Measurements from ENCODE around the gene QSER1.

The QSER1 gene

DNA sequence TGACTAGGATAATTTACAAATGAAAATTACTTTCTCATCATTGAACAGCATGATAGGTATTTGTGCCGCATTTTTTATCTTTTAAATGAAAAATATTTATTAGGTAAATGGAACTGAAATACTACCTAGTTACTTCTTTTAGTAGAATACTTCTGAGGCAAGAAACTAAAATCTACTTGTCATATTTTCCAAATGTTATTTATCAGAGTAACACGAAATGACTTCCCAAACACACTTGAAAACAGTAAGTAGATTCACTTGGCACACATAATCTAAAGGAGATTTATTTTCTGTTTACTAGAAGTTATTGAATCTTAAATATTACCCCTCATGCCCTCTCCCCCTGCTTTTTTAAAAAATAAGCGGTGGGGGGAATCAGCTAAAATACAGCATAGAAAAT is 2.3 kb downstream of the QSER1 start:
- peaks cover 28% of the 10 kb centered on the region for H3K4me1 Mint-ChIP-seq
- no peak overlapping the region for H3K27ac Mint-ChIP-seq
- peaks cover 8% of the 10 kb centered on the region for H3K36me3 Mint-ChIP-seq
- ATAC-seq (ENCODE audit: low read depth) (no peak), DNase-seq (ENCODE audit: low spot score in 2 of 2) (no peak)
- H3K9me3 Mint-ChIP-seq, result no peaks in the 10 kb centered on the region
- H3K4me3 Mint-ChIP-seq, result no peak overlapping the region
- no peaks in the 10 kb centered on the region for H3K27me3 Mint-ChIP-seq

DNA sequence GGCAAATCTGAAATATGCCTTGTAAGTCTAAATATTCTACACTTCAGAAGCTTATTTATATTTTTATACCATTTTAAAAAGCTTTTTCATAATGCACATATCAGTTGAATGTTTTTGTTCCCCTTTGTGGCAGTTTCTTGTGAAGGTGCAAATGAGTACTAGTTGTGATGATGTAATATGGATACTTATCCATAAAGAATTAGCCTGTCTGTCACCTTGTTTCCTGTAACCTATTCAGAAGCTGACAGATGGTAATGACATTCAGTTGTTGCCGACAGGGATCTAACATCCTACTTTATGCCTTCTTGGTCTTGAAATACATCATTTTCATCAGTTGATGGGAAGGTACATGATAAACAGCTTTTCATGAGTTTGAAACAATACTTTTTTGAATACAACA is 2.9 kb downstream of the QSER1 start:
- DNase-seq (ENCODE audit: low spot score in 2 of 2) (no peak), ATAC-seq (ENCODE audit: low read depth) (no peak)
- Mint-ChIP-seq H3K4me3 (no peak overlapping the region), H3K27me3 (no peaks in the 10 kb centered on the region), H3K4me1 (peaks cover 30% of the 10 kb centered on the region), H3K36me3 (peaks cover 8% of the 10 kb centered on the region), H3K27ac (no peak overlapping the region), H3K9me3 (no peaks in the 10 kb centered on the region)

DNA sequence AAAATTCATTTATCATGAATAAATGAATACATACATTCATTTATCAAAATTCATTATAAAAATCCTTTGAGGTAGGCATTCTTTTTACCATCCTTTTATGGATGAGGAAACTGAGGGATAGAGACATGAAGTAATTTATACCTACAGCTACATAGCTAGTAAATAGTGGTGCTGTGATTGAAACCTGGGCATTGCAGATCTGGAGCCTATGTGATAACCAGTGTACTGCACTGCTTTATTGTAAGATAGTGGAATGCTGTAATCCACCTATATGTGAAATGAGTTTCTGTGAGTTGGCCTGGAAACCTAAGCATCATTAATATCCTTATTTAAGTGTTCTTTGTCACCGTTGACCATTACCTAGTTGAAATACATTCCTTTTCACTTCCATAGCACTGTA is 4.5 kb downstream of the QSER1 start:
- Mint-ChIP-seq H3K9me3 (no peaks in the 10 kb centered on the region), H3K4me1 (peaks cover 32% of the 10 kb centered on the region), H3K27me3 (no peaks in the 10 kb centered on the region), H3K4me3 (no peak overlapping the region), H3K36me3 (peaks cover 11% of the 10 kb centered on the region), H3K27ac (no peak overlapping the region)
- no peak for ATAC-seq (ENCODE audit: low read depth)
- DNase-seq (ENCODE audit: low spot score in 2 of 2), result no peak

DNA sequence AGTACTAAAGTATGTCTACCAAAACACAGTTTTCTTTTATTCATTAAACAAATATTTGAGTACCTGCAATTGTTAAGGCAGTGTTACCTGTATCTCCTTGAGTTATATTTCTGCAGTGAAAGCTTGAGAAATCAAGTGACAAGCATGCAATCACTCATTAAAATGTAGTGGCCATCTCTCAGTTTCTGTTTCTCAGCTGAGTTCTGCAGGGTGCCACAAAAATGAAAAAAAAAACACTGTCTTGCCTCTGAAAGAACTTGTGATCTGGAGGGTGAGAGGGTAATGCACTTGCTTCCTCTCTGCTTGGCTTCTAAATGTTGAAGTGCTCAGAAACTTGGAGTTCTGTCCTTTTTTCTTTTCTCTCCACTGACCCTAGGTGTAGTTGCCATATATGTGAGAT is 6.8 kb downstream of the QSER1 start:
- Mint-ChIP-seq H3K4me3 (no peak overlapping the region), H3K27me3 (no peaks in the 10 kb centered on the region), H3K4me1 (peaks cover 30% of the 10 kb centered on the region), H3K36me3 (peaks cover 15% of the 10 kb centered on the region), H3K9me3 (no peaks in the 10 kb centered on the region), H3K27ac (no peak overlapping the region)
- no peak for ATAC-seq (ENCODE audit: low read depth)
- DNase-seq (ENCODE audit: low spot score in 2 of 2), result no peak

DNA sequence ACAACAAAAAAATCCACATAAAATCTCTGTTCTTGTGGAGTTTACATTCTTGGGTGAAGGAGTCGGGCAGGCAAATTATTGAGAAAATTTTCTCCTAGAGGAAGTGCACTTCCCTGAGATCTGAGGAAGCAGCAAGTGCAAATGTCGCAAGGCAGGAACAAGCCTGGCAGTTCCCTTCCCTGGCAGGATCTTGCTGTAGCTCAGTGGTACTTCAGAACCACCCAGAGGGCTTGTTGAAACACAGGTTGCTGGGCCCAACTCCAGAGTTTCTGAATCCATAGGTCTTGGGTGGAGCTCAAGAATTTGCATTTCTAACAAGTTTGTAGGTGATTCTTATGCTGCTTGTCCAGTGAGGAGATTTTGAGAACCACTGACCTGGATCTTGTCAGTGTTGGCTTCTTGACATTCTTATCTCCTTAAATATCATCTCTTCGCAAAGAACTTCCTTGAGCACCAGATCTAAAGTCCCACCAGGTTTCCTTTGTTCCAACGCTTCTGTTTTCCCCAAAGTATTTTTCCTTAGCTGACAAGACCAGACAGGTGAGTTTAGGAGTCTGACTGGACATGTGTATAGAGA is 9.6 kb downstream of the QSER1 start:
- Mint-ChIP-seq H3K4me3 (no peak overlapping the region), H3K4me1 (peaks cover 28% of the 10 kb centered on the region), H3K9me3 (no peaks in the 10 kb centered on the region), H3K27me3 (no peaks in the 10 kb centered on the region), H3K36me3 (peaks cover 15% of the 10 kb centered on the region), H3K27ac (no peak overlapping the region)
- DNase-seq (ENCODE audit: low spot score in 2 of 2), result no peak
- ATAC-seq (ENCODE audit: low read depth), result no peak

DNA sequence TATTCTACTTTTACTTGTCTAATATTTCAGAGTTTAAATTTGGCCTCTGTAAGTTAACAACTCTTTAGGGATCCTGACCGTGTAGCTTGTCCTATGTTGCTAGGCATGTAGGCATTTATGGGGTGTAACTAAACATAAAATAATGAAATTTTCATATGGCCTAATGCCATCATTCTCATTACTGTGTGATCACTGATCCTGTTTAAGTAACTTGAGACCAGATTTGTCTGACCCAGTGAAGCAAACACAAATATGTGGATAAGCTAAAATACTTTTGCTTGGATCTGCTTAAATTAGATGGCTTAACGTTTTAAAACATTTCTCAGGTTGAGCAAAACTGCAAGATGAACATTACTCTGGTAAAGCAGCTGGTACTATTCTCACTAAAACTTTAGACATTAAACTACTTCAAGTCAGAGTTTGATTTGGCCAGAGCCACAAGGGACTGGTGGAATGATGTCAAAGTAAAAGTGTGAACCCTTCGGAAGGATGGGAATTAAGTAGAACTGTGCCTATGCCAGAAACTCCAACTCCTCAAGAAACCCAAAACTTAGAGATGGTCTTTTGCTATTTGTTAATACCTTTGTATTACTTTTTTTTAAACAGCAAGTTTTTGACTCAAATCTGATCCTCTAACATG is 12.5 kb downstream of the QSER1 start:
- H3K27ac Mint-ChIP-seq, result no peak overlapping the region
- DNase-seq (ENCODE audit: low spot score in 2 of 2) (no peak), ATAC-seq (ENCODE audit: low read depth) (no peak)
- no peaks in the 10 kb centered on the region for H3K27me3 Mint-ChIP-seq
- peaks cover 2% of the 10 kb centered on the region for H3K9me3 Mint-ChIP-seq
- peaks cover 10% of the 10 kb centered on the region for H3K36me3 Mint-ChIP-seq
- H3K4me1 Mint-ChIP-seq, result peaks cover 24% of the 10 kb centered on the region
- H3K4me3 Mint-ChIP-seq, result no peak overlapping the region

DNA sequence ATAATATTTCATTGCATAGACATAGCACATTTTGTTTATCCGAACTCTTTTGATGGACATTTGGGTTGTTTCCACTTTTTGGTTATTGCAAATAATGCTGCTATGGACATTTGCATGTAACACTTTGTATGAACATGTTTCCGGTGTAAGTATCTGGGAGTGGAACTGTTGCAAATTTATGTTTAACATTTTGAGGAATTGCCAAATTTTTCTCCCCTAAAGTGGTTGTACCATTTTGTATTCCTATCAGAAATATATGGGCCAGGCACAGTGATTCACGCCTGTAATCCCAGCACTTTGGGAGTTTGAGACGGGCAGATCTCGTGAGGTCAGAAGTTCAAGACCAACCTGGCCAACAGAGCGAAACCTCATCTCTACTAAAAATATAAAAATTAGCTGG is 16.0 kb downstream of the QSER1 start:
- peaks cover 13% of the 10 kb centered on the region for H3K36me3 Mint-ChIP-seq
- ATAC-seq (ENCODE audit: low read depth) (no peak), DNase-seq (ENCODE audit: low spot score in 2 of 2) (no peak)
- no peak overlapping the region for H3K27ac Mint-ChIP-seq
- H3K4me1 Mint-ChIP-seq, result peaks cover 15% of the 10 kb centered on the region
- no peak overlapping the region for H3K4me3 Mint-ChIP-seq
- H3K9me3 Mint-ChIP-seq, result peaks cover 2% of the 10 kb centered on the region
- no peaks in the 10 kb centered on the region for H3K27me3 Mint-ChIP-seq

DNA sequence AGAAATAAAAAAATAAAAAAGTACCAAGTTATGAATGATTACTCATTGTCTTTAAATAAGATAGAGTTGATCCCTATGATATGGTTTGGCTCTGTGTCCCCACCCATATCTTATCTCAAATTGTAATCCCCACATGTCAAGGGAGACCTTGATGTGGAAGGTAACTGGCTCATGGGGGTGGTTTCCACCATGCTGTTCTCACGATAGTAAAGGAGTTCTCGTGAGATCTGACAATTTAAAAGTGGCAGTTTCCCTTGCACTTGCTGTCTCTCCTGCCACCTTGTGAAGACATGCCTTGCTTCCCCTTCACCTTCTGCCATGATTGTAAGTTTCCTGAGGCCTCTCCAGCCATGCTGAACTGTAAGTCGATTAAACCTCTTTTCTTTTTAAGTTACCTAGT is 18.8 kb downstream of the QSER1 start:
- Mint-ChIP-seq H3K9me3 (peaks cover 2% of the 10 kb centered on the region), H3K36me3 (peaks cover 13% of the 10 kb centered on the region), H3K27ac (no peak overlapping the region), H3K27me3 (no peaks in the 10 kb centered on the region), H3K4me3 (no peak overlapping the region), H3K4me1 (peaks cover 11% of the 10 kb centered on the region)
- ATAC-seq (ENCODE audit: low read depth), result no peak
- no peak for DNase-seq (ENCODE audit: low spot score in 2 of 2)

DNA sequence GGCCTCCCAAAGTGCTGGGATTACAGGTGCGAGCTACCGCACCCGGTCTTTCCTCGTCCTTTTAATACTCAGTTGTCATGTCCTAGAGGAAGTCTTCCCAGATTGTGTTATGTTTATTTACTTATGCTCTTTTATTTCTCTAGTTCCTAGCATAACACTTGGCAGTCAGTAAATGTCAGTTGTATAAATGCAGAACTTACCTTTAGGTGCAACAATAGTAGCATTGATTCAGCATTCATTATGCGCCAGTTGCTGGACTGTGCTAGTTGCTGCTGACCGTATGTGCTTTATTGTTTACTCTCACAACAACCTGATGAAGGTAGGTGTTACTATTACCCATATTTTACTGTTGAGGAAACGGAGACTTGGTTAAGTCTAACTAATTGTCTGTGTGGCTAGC is 20.8 kb downstream of the QSER1 start:
- ATAC-seq (ENCODE audit: low read depth), result no peak
- no peaks in the 10 kb centered on the region for H3K27me3 Mint-ChIP-seq
- no peak overlapping the region for H3K27ac Mint-ChIP-seq
- H3K36me3 Mint-ChIP-seq, result peaks cover 13% of the 10 kb centered on the region
- no peak overlapping the region for H3K4me3 Mint-ChIP-seq
- no peak for DNase-seq (ENCODE audit: low spot score in 2 of 2)
- H3K4me1 Mint-ChIP-seq, result peaks cover 15% of the 10 kb centered on the region
- peaks cover 2% of the 10 kb centered on the region for H3K9me3 Mint-ChIP-seq

DNA sequence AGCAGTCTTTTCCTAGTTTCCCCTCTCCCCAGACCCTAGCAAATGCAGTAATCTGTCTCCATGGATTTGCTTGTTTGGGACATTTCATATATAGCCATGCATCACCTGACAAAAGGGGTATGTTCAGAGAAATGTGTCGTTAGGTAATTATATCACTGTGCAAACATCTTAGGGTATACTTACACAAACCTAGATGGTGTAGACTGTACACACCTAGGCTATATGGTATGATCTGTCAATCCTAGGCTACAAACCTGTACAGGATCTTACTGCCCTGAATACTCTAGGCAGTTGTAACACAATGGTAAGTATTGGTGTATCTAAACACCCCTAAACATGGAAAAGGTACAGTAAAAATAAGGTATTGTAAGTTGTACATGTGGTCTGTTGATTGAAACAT is 23.8 kb downstream of the QSER1 start:
- Mint-ChIP-seq H3K27me3 (no peaks in the 10 kb centered on the region), H3K9me3 (no peaks in the 10 kb centered on the region), H3K36me3 (peaks cover 10% of the 10 kb centered on the region), H3K4me3 (no peak overlapping the region), H3K27ac (no peak overlapping the region), H3K4me1 (peaks cover 14% of the 10 kb centered on the region)
- DNase-seq (ENCODE audit: low spot score in 2 of 2) (no peak), ATAC-seq (ENCODE audit: low read depth) (no peak)

DNA sequence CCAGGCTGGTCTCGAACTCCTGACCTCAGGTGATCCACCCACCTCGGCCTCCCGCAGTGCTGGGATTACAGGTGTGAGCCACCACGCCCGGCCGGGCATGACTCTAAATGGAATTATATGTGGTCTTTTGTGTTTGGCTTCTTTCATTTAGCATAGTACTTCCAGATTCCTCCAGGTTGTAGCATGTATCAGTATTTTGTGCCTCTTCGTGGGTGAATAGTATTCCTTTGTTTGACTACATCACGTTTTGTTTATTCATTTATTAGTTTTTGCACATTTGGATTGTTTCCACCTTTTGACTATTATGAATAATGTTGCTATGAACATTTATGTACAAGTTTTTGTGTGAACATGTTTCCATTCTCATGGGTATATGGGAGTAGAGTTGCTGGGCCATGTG is 24.4 kb downstream of the QSER1 start:
- Mint-ChIP-seq H3K27ac (no peak overlapping the region), H3K27me3 (no peaks in the 10 kb centered on the region), H3K9me3 (no peaks in the 10 kb centered on the region), H3K4me3 (no peak overlapping the region), H3K4me1 (peaks cover 12% of the 10 kb centered on the region), H3K36me3 (peaks cover 4% of the 10 kb centered on the region)
- DNase-seq (ENCODE audit: low spot score in 2 of 2) (no peak), ATAC-seq (ENCODE audit: low read depth) (no peak)

DNA sequence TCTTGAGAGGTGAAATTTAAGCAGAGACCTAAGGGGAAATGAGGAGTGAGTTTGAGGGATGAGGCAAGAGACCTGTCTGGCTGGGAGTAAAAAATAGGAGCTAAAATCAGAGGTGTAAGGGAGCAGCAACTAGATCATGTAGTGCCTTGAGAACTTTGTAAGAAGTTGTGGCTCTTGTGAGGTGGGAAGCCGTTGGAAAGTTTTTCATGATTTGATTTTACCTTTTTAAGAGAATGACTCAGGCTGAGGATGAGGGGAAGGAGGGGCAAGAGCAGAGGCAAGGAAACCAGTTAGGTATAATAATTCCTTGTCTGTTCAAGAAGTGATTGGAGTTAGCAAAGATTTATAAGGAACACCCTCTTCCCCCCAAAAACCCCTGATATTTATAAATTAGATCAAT is 25.8 kb downstream of the QSER1 start:
- H3K36me3 Mint-ChIP-seq, result peaks cover 2% of the 10 kb centered on the region
- H3K9me3 Mint-ChIP-seq, result no peaks in the 10 kb centered on the region
- no peaks in the 10 kb centered on the region for H3K27me3 Mint-ChIP-seq
- ATAC-seq (ENCODE audit: low read depth) (no peak), DNase-seq (ENCODE audit: low spot score in 2 of 2) (no peak)
- no peak overlapping the region for H3K4me3 Mint-ChIP-seq
- no peak overlapping the region for H3K27ac Mint-ChIP-seq
- H3K4me1 Mint-ChIP-seq, result peaks cover 11% of the 10 kb centered on the region

DNA sequence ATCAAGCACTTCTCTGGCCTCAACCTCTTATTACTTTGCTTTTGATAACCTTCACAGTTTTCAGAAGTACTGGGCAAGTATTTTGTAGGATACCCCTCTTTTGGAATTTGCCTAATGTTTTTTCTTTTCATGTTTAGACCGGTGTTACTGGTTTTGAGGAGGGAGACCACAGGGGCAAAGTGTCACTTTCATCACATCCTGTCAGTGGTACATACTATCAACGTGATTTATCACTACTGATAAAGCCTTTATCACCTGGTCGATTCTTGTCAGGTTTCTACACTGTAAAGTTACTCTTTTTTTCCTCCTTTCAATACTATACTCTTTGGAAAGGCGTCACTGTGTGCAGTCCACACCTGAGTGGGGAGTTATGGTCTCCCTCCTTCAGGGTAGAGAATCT is 26.7 kb downstream of the QSER1 start:
- Mint-ChIP-seq H3K4me1 (peaks cover 9% of the 10 kb centered on the region), H3K27ac (no peak overlapping the region), H3K9me3 (no peaks in the 10 kb centered on the region), H3K36me3 (peaks cover 2% of the 10 kb centered on the region), H3K4me3 (no peak overlapping the region), H3K27me3 (no peaks in the 10 kb centered on the region)
- no peak for DNase-seq (ENCODE audit: low spot score in 2 of 2)
- ATAC-seq (ENCODE audit: low read depth), result no peak

DNA sequence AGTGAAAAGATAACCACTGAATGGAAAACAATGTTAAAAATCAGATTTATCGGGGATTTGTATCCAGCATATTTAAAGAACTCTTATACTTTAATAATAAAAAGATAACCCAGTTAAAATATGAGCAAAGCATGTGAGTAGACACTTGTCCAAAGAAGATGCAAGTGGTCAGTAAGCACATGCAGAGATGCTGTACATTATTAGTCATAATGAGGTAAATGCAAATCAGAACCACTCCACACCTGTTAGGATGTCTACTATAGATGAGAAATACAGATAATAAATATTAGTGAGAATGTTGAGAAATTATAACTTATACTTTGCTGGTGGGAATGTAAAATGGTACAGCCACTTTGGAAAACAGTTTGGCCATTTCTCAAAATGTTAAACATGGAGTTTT is 28.0 kb downstream of the QSER1 start:
- no peaks in the 10 kb centered on the region for H3K27me3 Mint-ChIP-seq
- DNase-seq (ENCODE audit: low spot score in 2 of 2) (no peak), ATAC-seq (ENCODE audit: low read depth) (no peak)
- no peak overlapping the region for H3K27ac Mint-ChIP-seq
- peaks cover 9% of the 10 kb centered on the region for H3K4me1 Mint-ChIP-seq
- H3K36me3 Mint-ChIP-seq, result peaks cover 3% of the 10 kb centered on the region
- H3K9me3 Mint-ChIP-seq, result no peaks in the 10 kb centered on the region
- no peak overlapping the region for H3K4me3 Mint-ChIP-seq

DNA sequence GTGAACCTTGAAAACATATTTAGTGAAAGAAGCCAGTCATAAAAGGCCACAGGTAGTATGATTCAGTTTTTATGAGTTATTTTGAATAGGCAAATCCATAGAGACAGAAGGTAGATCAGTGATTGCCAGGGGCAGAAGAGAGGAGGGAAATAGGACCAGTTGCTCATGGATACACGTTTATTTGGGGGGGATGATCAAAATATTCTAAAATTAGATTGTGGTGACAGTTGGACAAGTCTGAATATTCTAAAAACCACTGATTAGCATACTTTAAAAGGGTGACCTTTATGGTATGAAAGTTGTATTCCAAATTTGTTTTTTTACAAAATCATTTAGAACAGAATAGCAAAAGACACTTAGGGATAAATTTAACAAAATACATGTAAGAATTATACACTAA is 28.6 kb downstream of the QSER1 start:
- DNase-seq (ENCODE audit: low spot score in 2 of 2) (no peak), ATAC-seq (ENCODE audit: low read depth) (no peak)
- Mint-ChIP-seq H3K27me3 (no peaks in the 10 kb centered on the region), H3K4me1 (peaks cover 9% of the 10 kb centered on the region), H3K27ac (no peak overlapping the region), H3K9me3 (no peaks in the 10 kb centered on the region), H3K4me3 (no peak overlapping the region), H3K36me3 (peaks cover 3% of the 10 kb centered on the region)

All from memory B cell (primary cell).